ENCODE results near the gene ATP8A2.

- no peak for TF ChIP-seq CTCF (IDR thresholded peaks at IDR 0.05; ENCODE audit: low read length)
- no peak for TF ChIP-seq EZH2phosphoT487 (IDR thresholded peaks at IDR 0.05; ENCODE audit: low read length)
- no peak for TF ChIP-seq EZH2 (optimal IDR thresholded peaks at IDR 0.05; ENCODE audit: low read depth, low read length)
Measured at GRCh38 chr13:25347151-25347550, 24.6 kb upstream of the ATP8A2 start.

All from MM.1S (cell line).